Left ventricle myocardium inferior (tissue), 1 donor: ENCODE results near the gene PLEKHM1. TPM values are rescaled to one million over a fixed set of nuclear protein-coding genes. Genes with fewer than 3 reads are reported as not detected.
"Not testable (repeated sequence)": the region's sequence is repeated elsewhere in the genome, so short reads cannot be mapped to it uniquely, and the experiment has no call there.

Experiments
- DNase-seq: peaks from one replicate; pipeline ENCODE4 v3.0.0-alpha.2; 2020
- H3K27ac ChIP-seq: fragments of 200-600 bp; replicated peaks from 2 replicates; pipeline ENCODE4 v1.8.0; 2021
- H3K27me3 ChIP-seq: fragments of 200-600 bp; 2 replicates; pipeline ENCODE4 v1.8.0; 2021; ENCODE audit warnings: low read depth
- H3K36me3 ChIP-seq: fragments of 200-600 bp; 2 replicates; pipeline ENCODE4 v1.8.0; 2021
- H3K4me1 ChIP-seq: fragments of 200-600 bp; 2 replicates; pipeline ENCODE4 v1.8.0; 2021
- H3K4me3 ChIP-seq: fragments of 200-600 bp; 2 replicates; pipeline ENCODE4 v1.8.0; 2021; ENCODE audit warnings: mild to moderate bottlenecking, moderate library complexity
- H3K9me3 ChIP-seq: fragments of 200-600 bp; replicated peaks from 2 replicates; pipeline ENCODE4 v1.8.0; 2021
- intact Hi-C: fragments of 100-400 bp; cut with micrococcal nuclease; formaldehyde crosslinking; loops from one replicate; pipeline ENCODE4 v1.11.0; 2022
- long read RNA-seq: library from polyadenylated mRNA; unstranded; transcript quantifications from one replicate; pipeline ENCODE4 v2.0.0, GENCODE V29; 2021
- total RNA-seq: library from RNA; stranded (reverse); fragmentation: NEBNext Ultra II Directional; extraction: Animal tissue kit (Norgen Biotek cat#: 25700); gene quantifications from one replicate; pipeline ENCODE4 v1.2.1, GENCODE V29; 2021
- TF ChIP-seq, protein P1 (sequence below): fragments of 200-600 bp; IDR thresholded peaks from 2 replicates; pipeline ENCODE4 v1.8.0; 2021; ENCODE audit warnings: antibody characterized with exemption, mild to moderate bottlenecking, borderline replicate concordance
- donor health status: DM: no; HTN: yes; CAD: no; lungs with severe emphysema.

Gene PLEKHM1
- total RNA-seq = 27.3 TPM
- long read RNA-seq, full-length matches to known transcripts = 12 of 26 reads
- long read RNA-seq, partial matches to known transcripts = 5 of 26 reads
- long read RNA-seq, other reads (novel, unspliced or antisense) = 9 of 26 reads

DNA sequence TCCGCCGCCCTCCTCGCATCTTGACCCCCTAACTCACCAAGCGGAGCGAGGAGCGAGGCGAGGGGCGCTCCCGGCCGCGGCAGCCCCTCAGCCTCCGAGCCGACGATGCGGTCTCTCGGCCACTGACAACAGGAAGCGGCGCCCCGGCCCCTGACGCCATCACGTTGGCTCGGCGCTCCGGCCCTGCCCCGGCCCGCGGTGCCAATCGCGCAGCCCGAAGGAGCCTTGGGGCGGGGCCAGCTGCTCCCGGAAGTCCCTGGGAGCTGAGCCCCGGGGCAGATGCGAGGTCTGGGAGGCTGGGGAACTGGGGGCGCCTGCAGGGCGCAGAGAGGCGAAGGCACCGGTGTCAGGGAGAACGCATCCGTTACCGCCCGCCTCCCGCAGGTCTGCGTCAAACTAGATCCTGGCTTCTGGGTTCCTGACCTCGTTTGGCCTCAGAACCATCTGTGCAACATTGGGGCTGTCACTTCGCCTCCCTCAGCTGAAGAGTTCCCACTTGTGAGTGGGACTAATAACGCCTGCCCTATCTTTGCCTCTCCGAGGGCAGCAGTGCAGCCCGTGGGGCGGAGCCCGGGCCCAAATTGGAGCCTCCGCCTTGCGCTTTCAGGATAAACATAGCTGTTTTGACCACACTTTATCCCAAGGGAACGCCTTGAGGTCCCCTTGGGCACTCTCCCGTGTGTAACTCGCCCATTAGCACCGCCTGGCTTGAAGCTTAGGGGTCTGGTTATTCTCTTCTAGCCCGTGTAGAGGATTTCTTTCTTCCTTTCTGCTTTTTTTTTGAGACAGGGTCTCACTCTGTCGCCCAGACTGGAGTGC lies at the start of gene PLEKHM1:
PLEKHM1 (minus strand) TSS at position 107 of the 819 bp plus-strand sequence. CDS start 8,237 bp downstream, outside the sequence.
- intact Hi-C loops, H3K27me3 ChIP-seq, H3K36me3 ChIP-seq, H3K9me3 ChIP-seq: not testable (repeated sequence)
- peak; percentile 91 for DNase-seq
- Histone ChIP-seq H3K27ac (peak within 1 kb of the TSS; percentile 90), H3K4me1 (peaks cover 33% of the 10 kb centered on the region), H3K4me3 (peak within 1 kb of the TSS; percentile 80)

DNA sequence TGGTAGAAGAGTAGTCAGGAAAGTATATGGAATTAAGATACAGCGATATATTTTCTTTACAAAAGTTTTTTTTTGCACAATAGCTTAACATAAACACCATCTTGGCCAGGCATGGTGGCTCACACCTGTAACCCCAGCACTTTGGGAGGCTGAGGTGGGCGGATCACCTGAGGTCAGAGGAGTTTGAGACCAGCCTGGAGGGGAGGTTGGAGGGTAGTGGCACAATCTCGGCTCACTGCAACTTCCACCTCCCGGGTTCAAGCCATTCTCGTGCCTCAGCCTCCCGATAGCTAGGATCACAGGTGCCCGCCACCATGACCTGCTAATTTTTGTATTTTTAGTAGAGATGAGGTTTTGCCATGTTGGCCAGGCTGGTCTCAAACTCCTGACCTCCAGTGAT lies 47.6 kb upstream of the PLEKHM1 start:
- intact Hi-C loops = not testable (repeated sequence)

DNA sequence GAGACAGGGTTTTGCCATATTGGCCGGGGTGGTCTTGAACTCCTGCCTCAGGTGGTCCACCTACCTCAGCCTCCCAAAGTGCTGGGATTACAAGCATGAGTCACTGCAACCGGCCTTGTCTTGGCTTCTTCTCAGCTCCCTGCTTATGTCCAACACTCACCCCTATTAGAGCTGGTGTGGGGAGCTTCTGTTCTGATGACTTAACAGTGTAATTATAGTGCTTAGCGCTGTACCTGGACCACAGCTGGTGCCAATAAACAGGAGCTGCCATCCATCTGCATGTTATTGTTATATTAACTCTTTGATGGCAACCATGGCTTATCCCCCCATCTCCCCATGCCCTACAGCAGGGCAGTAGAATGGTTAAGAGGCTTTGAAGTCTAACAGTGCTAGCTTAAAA lies 15.6 kb upstream of the PLEKHM1 start:
- H3K4me1 ChIP-seq, DNase-seq, H3K27ac ChIP-seq, H3K9me3 ChIP-seq, H3K36me3 ChIP-seq, H3K4me3 ChIP-seq, intact Hi-C loops, H3K27me3 ChIP-seq: not testable (repeated sequence)

More for the DNA sequence above, 47.6 kb upstream of the PLEKHM1 start:
- not testable (repeated sequence) for H3K27ac ChIP-seq, H3K4me3 ChIP-seq, H3K36me3 ChIP-seq, H3K27me3 ChIP-seq, H3K9me3 ChIP-seq, DNase-seq, H3K4me1 ChIP-seq

DNA sequence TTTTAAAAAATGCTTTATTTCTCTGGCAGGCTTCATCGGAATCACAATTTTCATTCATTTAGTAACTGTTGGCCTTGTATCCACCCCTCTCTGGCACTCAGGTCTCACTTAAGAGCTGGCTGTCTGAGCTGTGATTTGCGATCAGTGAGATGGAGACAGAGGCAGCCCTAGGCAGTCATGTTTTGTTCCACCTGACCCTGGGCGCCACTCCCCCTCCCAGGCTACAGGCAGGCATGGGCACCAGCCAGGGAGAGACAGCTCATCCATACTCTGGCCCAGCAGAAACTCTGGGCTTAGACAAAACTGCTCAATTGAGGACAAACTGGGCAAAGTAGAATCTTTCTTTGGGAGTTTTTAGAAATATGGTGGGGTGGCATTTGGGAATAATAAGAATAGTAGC lies 14.7 kb upstream of the PLEKHM1 start:
- H3K36me3 ChIP-seq, DNase-seq, H3K4me3 ChIP-seq, H3K9me3 ChIP-seq, H3K4me1 ChIP-seq, H3K27me3 ChIP-seq, intact Hi-C loops, H3K27ac ChIP-seq: not testable (repeated sequence)

DNA sequence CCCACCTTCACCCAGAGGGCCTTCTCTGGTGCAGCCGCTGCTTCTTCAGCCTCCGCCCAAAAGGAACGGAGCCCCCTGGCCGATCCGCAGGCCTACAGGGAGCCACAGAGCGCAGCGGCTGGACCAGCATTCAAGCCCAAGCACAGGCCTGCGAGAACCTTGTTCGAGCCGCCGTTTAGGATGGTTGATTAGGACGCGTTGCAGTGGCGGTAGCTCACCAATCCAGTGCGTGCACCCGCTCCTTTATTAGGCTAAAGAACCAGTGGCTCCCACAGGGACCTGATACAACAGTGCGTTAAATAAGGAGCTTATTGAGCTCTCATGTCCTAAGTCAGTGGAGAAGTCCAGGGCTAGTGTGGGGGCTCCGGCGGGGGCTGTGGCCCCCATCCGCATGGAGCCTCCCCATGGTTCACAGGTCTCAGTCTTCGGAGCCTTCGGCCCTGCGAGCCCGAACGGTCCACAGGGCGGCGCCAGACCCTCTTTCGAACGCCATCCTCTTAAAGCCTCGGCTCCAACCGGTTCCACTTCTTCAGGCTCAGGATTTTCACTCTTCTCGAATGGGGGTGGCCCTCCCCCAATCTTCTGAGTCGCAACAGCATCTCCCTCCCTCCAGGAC lies 10.7 kb upstream of the PLEKHM1 start:
- DNase-seq, intact Hi-C loops: not testable (repeated sequence)

DNA sequence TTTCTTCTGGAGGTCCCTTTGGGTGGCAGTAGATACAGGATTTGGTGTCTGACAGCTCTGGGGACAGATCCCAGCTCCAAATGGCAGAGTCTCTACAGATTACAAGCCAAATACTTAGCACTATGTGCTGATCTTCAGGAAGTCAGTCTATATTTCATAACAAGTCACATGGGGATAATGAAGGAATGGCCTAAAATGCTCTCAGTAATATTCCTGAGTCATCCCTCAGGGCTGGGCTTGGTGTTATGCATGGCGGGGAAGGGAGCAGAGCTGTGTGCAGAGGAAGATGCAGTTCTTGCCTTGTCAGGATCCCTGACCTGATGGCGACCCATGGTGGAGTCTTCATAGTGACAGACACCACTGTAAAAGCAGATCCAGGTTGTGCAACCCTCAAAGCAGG lies 10.0 kb upstream of the PLEKHM1 start:
- DNase-seq, H3K4me1 ChIP-seq, H3K36me3 ChIP-seq, intact Hi-C loops, H3K9me3 ChIP-seq, H3K4me3 ChIP-seq, H3K27me3 ChIP-seq, H3K27ac ChIP-seq: not testable (repeated sequence)

More for the DNA sequence above, 10.7 kb upstream of the PLEKHM1 start:
- H3K27me3 ChIP-seq, H3K4me1 ChIP-seq, H3K4me3 ChIP-seq, H3K27ac ChIP-seq, H3K36me3 ChIP-seq, H3K9me3 ChIP-seq: not testable (repeated sequence)
- TF ChIP-seq, protein P1, sequence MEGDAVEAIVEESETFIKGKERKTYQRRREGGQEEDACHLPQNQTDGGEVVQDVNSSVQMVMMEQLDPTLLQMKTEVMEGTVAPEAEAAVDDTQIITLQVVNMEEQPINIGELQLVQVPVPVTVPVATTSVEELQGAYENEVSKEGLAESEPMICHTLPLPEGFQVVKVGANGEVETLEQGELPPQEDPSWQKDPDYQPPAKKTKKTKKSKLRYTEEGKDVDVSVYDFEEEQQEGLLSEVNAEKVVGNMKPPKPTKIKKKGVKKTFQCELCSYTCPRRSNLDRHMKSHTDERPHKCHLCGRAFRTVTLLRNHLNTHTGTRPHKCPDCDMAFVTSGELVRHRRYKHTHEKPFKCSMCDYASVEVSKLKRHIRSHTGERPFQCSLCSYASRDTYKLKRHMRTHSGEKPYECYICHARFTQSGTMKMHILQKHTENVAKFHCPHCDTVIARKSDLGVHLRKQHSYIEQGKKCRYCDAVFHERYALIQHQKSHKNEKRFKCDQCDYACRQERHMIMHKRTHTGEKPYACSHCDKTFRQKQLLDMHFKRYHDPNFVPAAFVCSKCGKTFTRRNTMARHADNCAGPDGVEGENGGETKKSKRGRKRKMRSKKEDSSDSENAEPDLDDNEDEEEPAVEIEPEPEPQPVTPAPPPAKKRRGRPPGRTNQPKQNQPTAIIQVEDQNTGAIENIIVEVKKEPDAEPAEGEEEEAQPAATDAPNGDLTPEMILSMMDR = peak; percentile 50

DNA sequence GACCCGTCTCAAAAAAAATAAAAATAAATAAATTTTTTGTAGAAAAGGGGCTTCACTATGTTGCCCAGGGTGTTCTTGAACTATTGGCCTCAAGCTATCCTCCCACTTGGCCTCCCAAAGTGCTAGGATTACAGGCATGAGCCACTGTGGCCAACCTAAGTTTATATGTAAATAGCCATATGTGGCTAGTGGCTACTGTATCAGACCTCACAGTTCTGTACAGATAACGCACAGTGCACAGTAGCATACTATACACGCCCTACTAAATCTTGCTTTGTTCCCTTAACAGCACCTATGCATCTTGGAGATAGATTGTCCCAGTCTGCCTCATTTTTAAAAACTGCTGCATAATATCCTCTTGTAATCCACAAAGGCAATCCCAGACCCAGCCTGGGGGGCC lies 8.7 kb upstream of the PLEKHM1 start:
- DNase-seq, H3K27ac ChIP-seq, H3K9me3 ChIP-seq, H3K4me1 ChIP-seq, intact Hi-C loops, H3K4me3 ChIP-seq, H3K27me3 ChIP-seq, H3K36me3 ChIP-seq: not testable (repeated sequence)

DNA sequence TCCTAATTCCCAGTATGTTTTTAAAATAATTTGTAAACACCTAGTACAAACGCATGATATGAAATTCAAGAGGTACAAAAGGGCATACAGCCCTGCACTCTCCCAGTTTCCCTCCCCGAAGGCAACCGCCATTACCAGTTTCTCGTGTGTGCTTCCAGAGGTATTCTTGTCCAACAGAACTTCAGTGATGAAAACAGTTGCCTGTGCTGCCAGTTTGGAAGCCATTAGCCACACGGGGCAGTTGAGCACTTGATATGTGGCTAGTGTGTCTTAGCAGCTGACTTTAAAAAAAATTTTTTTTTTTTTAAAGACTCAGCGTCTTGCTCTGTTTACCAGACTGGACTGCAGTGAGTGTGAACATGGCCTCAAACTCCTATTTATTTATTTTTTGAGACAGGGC lies 7.9 kb upstream of the PLEKHM1 start:
- H3K9me3 ChIP-seq, DNase-seq, H3K27ac ChIP-seq, intact Hi-C loops, H3K36me3 ChIP-seq, H3K4me3 ChIP-seq, H3K27me3 ChIP-seq, H3K4me1 ChIP-seq: not testable (repeated sequence)

DNA sequence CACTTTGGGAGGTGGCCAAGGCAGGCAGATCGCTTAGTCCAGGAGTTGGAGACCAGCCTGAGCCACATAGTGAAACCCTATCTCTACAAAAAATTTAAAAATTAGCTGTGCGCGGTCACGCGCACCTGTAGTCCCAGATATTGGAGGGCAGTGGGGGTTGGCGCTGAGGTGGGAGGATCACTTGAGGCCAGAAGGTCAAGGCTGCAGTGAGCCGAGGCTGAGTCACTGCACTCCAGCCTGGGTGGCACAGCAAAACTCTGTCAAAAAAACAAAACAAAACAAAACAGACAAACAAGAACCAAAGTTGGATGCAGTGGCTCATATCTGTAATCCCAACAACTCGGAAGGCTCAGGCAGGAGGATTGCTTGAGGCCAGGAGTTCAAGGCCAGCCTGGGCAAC lies 6.9 kb upstream of the PLEKHM1 start:
- H3K4me1 ChIP-seq, H3K27me3 ChIP-seq, intact Hi-C loops, H3K4me3 ChIP-seq, H3K9me3 ChIP-seq, H3K36me3 ChIP-seq, H3K27ac ChIP-seq, DNase-seq: not testable (repeated sequence)

DNA sequence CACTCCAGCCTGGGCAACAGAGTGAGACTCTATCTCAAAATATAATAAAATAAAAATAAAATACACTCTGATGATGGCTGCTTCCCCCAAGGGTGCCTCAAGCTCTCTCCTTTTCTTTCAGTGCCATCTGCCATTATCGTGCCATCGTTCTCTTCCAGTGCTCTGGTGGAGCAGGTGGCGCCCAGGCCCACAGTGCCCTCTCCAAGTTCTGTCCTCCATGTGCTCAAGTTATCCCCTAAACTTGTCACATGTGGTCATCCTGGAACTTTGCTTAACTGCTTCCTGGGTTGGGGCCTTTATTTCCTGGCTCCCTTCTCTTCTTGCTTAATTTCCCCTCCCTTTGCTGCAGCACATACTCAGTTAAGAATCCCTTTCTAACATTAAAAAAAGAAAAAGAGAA lies 6.0 kb upstream of the PLEKHM1 start:
- H3K27ac ChIP-seq, H3K9me3 ChIP-seq, H3K4me1 ChIP-seq, H3K4me3 ChIP-seq, intact Hi-C loops, H3K27me3 ChIP-seq, H3K36me3 ChIP-seq, DNase-seq: not testable (repeated sequence)

DNA sequence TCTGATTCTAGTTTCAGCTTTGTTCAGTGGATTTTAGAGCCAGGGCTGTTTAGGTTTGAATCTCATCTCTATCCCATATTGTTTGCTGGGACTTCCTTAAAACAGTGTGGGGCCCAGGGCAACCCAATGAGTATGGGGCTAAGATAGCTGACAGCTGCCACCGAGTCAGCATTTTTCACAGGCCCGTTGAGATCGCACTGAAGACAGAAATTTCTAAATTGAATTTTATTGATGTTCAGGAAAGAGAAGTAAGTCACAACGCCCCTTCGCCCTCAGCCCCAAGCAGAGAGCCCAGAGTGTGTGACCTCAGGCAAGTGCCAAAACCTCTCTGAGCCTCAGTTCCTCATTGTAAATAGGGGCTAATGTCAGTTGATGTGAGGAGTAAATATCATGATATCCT lies 4.0 kb upstream of the PLEKHM1 start:
- H3K4me1 ChIP-seq, H3K4me3 ChIP-seq, H3K27me3 ChIP-seq, H3K36me3 ChIP-seq, H3K9me3 ChIP-seq, H3K27ac ChIP-seq, intact Hi-C loops, DNase-seq: not testable (repeated sequence)

DNA sequence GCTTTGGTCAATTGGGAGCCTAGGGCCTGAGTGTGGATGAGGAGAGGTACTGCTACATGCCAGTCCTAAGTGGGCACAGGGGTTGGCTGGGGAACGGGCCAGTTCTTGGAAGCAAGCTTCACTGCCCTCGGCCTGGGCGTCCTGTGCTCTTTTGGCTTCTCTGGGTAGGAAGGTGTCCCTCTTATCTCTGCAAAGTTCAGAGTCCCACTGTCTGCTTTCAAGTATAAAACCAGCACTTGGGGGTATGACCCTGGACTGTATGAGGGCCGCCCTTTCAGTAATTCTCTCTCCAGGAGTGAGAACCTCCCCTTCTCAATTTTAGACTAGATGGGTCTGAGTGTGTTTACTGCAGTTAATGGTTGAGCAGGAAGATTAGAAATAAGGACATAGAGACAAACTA lies 1.6 kb upstream of the PLEKHM1 start:
- peaks cover 33% of the 10 kb centered on the region for H3K4me1 ChIP-seq
- H3K27ac ChIP-seq, H3K4me3 ChIP-seq, H3K9me3 ChIP-seq, H3K36me3 ChIP-seq, intact Hi-C loops, DNase-seq, H3K27me3 ChIP-seq: not testable (repeated sequence)

DNA sequence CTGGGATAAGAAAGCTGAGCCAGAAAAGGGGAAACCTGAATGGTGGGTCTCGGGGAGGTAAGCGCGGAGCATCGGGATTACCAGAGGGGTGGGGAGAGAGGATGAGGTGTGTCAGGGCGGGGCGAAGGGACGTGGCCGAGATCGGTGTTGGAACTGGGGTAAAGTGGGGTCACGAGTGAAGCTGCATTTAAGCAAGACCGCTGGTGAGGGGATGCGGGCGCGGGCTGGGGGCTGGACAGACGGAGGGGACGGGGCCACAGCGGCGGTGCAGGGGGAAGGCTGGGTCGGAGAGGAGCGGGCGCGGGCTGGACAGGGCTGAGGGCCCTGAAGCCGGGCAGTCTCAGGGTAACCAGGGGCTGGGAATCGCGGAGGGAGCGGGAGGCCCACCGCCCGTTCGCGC lies 323 bp downstream of the PLEKHM1 start:
- DNase-seq, H3K27me3 ChIP-seq, H3K9me3 ChIP-seq, H3K36me3 ChIP-seq, intact Hi-C loops: not testable (repeated sequence)
- Histone ChIP-seq H3K4me3 (peak overlapping the region; percentile 80), H3K27ac (peak overlapping the region; percentile 90), H3K4me1 (peaks cover 36% of the 10 kb centered on the region)
